Cardiac septum (tissue), 1 donor: ENCODE results near the gene PRKN. TPM values are rescaled to one million over a fixed set of nuclear protein-coding genes. Genes with fewer than 3 reads are reported as not detected.

ENCODE experiments used
- DNase-seq: peaks from one replicate; pipeline ENCODE4 v3.0.0-alpha.2; 2020; ENCODE audit warnings: low spot score
- intact Hi-C: fragments of 100-400 bp; cut with DNase I; formaldehyde crosslinking; loops from one replicate; pipeline ENCODE4 v1.14.0; 2022
- total RNA-seq: library from RNA; stranded (reverse); fragmentation: NEBNext Ultra II Directional; extraction: Animal tissue kit (Norgen Biotek cat#: 25700); gene quantifications from one replicate; pipeline ENCODE4 v1.2.1, GENCODE V29; 2021
- donor health status: DM: no; HTN: no; CAD: no.

Gene PRKN
- total RNA-seq, 1 donor from 2014 or later: 23.2 TPM

DNA sequence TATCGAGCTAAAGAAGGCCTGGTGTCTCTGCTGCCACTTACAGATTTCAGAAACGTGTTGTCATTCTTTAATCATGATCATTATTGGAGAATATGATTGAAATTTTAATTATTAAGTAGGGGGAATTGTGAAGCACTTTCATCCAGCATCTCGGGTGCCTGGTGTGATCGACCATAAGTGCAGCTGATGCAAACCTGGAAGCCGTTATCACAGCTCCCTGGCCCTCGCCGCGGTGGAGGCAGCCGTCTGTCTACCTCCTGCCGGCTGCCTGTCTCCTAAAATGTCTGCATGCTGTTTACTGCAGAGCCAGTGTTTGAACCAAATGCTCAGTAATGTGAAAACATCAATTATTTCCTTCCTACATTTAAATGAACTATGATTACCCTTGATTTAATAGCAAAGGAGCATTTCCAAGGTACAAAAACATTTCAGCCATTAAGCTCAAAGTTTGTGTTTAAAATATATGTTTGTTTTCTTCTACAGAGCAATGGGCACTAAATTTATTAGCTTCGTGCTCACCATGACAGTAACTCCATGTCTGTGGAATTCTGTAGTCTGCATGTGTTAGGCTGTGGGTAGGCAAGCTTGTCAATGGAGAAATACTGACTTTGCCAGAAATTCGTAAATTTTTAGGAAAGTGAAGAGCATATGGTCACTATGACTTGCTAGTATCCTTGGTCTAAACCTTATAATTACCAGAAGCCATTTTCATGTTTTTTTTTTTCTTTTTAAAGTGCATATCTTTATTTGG, 1269.2 kb downstream of the PRKN start:
- intact Hi-C loops: no loop called here
- no peak for DNase-seq

DNA sequence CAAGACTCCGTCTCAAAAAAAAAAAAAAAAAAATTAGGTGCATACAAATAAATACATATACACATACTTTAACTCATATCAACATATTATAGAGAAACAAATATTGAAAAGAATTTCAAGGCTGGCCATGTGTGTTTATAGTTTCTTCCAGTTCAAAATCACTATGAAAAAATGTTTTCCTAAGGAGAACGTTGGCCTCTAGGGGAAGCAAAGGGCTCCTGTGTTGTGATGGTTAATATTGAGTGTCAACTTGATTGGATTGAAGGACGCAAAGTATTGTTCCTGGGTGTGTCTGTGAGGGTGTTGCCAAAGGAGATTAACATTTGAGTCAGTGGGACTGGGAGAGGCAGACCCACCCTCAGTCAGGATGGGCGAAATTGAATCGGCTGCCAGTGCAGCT, 1271.7 kb downstream of the PRKN start:
- no peak for DNase-seq
- intact Hi-C loops: no loop called here

DNA sequence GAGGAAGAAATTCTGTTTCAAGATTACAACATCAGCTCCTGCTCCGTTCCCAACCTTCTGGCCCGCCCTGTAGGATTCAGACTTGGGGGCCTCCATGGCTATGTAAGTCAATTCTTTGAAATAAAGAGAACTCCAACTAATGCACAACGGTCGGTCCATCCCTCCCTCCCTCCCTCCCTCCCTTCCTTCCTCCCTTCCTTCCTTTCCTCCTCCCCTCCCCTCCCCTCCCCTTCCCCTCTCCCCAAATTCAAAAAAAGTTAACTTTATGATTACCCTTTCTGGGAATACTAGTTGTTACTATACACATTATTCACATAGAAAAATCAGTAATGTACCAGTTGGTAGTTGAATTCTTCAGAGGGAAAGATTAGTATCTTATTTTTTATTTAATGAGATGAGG, 1274.0 kb downstream of the PRKN start:
- DNase-seq: no peak
- intact Hi-C loops: no loop called here

DNA sequence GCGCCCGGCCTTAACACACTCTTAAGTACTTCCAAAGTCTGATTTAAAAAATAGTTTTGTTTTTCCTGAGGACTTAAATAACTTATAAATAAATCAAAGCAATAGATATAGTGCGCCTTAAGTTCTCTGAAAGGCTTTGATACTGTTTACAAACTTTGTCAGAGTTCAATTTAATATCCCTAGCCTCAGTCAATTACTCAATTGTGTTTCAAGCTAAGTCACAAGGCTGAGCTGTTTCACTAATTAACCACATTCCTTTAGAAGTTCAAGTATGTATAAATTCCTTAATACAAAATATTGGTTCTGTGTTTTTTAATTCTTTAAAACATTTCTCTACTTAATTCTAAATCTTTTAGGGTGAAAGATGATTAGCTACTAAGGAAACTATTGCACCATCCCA, 1275.3 kb downstream of the PRKN start:
- intact Hi-C loops: no loop called here
- no peak for DNase-seq

DNA sequence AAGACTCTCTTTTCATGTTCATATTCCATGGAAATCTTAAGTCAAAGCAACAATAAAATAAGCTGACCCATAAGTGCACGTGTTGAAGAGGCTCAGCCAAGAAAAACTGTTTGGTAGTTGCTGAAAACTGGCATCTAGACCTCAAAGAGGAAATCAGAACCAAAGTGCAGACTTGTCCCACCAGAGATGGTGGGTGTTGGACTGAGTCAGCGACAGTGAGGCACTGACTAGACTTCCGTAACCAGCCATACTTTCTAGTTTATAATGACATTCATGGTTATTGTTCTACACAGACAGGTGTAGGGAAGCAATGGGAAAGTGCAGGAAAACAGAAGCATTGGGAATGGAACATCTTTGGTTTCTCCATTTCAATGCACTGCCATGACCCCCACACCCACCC, 1278.0 kb downstream of the PRKN start:
- intact Hi-C loops: no loop called here
- no peak for DNase-seq

DNA sequence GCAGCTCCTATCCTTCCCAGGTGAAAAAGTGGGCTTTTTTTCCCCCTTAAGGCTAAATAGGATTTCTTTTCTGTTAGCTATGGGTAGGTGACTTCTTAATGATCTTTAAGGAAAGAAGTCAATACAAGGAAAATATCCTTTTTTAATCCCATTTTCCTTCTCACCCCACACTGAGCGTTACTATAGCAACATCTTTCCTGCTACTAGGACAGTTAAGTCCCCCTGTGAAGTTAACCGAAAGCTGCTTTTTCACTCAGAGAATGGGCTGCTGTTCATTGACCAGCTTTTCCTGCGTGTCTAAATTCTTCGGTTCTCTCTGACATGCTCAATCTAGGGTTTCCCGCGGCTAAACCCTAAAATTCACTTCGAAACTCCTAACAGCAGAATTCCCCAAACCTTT, 1280.6 kb downstream of the PRKN start:
- intact Hi-C loops: no loop called here
- DNase-seq: no peak

DNA sequence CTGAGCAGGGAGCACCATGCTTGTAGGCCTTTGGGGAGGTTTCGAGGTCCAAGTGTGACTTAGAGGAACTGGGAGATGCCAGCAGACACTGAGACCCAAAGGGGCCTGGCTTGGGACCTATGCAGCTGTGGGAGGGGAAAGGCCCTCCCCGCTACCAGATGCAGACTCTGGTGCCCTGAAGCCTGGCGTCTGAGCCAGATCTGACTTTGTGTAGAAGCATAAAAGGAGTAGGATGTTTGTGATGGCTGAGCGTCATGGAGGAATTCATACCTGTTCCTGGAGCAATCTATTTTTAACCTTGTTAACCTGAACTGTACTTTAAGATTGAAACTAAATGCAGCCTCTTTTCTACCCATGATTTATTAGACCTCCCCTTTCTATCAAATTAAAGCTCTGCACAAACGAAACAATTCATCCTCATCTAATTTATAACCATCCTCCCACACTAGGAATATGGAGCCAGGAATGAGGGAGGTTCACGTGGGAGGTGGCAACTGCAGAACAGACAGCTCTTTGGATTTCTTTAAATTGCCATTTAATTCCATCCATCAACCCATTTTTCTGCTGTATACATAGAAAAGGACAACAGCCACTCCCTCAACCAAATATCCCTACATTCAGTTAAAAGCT, 1281.2 kb downstream of the PRKN start:
- intact Hi-C loops: no loop called here
- no peak for DNase-seq

DNA sequence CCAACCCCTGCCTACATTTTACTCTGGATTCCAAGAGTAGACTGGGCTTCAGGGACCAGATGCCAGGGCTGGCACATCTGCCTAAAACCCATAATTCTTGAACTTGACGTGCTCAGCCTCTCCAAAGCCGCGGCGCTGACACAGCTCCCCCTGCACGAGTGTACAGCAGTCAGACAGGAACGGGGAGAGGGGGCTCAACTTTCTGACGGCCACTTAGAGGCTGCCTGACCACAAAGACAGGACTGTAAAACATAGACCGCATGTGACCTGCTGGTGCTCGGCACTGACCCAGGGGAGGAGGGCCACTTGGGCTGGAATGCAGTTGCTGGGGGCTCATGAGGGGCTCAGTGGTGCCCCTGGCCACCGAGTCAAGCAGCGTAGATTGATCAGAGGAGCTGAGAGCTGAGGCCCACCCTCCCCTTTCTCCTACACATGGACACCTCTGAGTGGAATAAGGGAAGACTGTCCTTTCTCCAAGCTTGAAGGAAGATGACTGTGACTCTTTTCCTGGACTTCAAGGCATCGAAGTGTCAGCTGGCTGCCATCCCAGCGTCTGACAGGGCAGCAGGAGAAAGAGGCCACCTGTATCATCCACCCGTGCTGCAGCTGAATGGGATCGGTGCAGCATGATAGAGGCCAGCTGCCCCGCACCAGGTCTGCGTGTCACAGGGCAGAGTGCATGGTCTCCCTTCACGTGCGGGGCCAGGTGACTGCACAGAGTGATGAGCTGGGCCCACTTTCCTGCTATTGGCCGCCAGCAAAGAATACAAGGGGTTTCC, 1282.4 kb downstream of the PRKN start:
- intact Hi-C loops: no loop called here
- DNase-seq: no peak

DNA sequence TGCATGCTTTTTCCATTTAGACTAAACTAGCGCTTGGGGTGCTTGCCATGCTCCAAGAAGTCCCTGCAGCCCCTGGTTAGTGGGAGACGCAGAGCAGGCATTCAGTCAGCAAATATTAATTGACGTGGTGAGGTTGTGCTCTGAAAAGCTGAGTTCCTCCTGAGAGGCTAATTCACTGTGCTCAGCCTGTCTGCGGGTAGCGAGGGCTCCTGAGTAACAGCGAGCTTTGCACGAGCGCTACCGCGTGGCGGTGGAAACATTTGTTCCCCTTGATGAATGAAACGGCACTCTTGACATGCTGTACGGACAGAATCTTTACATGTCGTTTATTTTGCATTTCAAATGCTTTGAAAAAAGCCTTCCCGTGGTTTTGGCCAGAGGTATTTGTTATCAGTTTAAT, 1283.1 kb downstream of the PRKN start:
- no peak for DNase-seq
- intact Hi-C loops: loop anchor here (5.0 kb wide), 1 partner anchor 38 kb away; no protein-coding TSS in a partner anchor

DNA sequence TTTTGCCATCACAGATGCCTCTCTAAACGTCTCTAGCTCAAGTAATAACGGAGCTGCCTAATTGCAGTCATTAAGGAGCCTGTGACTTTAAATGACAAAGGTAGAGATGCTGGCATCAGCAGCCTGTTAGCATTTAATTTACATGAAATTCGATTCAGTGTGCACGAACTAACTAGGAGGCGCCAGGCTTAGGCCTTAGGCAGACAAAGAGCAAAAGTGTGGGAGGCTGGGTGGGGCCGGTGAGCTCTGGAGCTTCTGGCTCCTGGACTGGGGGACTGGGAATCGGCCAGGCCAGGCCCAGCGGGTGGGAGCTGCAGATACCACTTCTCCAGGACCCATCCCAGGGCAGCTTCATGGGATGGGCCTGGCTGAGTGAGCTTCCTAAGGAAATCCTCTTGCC, 1283.7 kb downstream of the PRKN start:
- DNase-seq: no peak
- intact Hi-C loops: loop anchor here (5.0 kb wide), 1 partner anchor 38 kb away; no protein-coding TSS in a partner anchor

DNA sequence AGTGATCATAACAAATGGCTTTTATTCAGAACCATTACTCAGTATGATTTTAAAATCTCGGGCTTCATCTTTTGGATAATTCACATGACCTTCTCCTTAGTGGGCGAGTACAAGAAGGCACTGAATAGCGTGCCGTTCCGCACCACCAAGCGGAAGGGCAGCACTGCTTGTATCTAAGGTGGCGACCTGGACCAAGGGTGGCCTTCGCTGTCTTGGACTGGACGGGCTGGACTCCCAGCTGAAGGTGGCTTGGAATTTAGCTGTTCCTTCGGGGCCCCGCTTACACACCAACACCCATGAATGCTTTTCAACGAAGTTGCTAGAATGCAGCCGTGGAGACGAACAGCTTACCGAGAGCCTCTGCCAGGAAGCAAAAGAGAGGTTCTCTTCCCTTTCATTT, 1285.1 kb downstream of the PRKN start:
- no peak for DNase-seq
- intact Hi-C loops: loop anchor here (5.0 kb wide), 1 partner anchor 40 kb away; no protein-coding TSS in a partner anchor

DNA sequence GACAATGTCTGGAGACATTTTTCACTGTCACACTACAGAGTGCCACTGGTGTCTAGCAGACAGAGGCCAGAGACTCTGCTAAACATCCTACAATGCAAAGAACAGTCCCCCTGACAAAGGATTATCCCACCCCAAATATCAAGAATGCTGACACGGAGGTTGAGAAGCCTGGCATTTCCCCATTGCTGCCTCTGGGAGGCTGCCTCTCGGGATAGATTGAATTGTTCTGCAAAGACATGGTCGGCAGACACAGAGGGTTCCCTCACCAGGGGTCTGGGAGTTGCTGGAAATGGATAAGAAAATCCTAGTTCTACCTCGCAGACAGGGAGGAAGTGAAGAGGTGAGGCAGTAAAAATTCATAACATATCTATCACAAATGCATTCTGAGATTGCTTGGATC, 1287.3 kb downstream of the PRKN start:
- DNase-seq: no peak
- intact Hi-C loops: loop anchor here (5.0 kb wide), 1 partner anchor 42 kb away; no protein-coding TSS in a partner anchor

DNA sequence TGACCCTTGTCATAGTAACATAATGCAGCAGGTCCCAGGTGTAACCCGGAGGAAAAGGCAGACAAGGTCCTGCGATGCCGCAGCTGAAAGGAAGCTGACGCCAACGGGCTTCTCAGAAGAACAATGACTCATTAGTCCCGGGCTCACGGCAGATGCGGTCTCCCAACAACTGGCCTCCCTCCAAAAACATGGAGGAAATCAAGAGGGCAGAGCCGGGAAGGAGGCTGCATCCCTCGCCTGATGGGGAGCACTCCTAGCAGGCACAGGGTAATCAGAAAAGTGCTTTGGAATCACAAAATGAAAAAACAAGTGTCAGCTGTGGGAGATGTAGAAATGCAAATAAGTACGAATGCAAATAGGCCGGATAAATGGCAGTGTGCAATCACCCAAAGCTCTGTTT, 1288.5 kb downstream of the PRKN start:
- intact Hi-C loops: no loop called here

DNA sequence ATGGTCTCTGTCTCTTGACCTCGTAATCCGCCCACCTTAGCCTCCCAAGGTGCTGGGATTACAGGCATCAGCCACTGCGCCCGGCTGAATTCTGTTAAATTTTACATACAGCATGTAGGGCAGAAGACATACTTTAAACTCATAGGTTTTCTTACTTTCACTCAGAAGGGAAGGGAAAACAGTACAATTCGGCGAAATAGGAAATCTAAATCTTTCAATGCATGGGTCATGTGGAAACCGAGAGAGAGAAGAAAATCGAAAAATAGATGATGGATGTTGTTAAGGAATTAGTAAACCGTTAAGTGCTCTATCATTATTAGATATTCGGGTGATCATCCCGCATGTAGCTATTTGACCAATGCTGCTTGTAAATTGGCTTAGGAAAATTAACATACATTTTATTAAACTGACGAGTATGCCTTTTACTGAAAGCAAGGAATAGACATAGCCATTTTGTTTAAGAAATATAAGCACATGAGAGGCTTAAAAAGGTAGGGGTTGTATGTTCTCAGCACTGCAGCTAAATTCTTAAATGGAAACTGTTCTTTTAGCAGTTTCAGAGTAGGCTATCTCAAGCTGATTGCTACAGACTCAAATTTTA, 1289.0 kb downstream of the PRKN start:
- intact Hi-C loops: no loop called here
- DNase-seq: no peak

More for the DNA sequence above, 1288.5 kb downstream of the PRKN start:
- DNase-seq: no peak

DNA sequence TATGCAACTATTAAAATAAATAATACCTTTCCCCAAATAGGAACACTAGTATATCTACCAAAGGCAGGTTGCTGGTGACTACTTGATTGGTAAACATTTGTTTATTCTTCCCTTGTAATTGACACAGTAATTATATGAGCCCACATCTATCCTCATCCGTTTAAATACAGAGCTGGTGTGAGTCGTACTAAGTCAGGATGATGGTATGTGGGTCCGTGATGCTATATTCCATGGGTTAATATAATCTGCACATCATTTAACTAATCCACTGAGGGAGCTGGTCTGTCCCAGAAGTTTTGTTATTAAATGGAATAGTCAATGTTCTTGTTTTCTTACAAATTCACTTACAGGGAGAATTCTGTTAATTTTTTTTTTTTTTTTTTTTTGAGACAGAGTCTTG, 1289.7 kb downstream of the PRKN start:
- intact Hi-C loops: no loop called here
- DNase-seq: no peak

DNA sequence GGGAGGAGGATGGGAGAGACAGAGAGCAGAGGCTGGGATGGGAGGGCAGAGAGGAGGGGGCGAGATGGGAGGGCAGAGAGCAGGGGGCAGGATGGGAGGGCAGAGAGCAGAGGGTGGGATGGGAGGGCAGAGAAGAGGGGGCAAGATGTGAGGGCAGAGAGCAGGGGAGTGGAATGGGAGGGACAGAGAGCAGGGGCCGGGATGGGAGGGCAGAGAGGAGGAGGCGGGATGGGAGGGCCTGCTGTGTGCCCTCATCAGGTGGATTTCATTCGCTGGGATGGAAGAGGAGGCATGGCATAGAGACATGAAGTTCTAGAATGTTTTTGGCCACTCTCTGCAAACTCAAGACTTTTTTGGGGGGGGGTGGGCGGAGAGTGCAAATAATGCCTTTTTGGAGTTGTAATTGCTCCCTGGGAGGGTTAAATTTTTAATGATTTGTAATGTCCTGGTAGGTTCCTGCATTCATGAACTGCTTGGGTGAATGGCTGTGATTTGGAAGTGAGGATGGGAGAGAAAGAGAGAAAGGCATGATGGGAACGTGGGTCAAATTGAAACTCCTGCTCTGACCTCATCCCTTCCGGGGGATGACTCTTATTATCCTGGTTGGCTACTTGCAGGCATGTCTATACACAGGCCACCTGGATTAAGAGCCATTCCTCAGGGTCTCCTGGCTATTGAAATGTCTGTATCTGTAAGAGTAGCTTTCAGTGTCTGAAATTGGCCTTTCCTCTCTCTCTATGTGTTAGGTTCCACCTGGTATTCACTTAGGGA, 1291.3 kb downstream of the PRKN start:
- intact Hi-C loops: no loop called here
- DNase-seq: no peak

DNA sequence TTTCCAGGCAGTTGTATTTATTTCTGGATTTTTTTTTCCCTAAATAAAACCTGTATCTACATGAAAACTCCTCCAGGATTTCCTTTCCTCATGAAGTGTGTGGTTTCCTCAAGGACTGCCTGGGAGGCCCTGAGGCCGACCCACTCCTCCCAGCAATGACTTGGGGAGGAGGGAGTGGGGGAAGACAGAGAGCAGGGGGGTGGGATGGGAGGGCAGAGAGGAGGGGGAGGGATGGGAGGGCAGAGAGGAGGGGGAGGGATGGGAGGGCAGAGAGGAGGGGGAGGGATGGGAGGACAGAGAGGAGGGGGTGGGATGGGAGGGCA, 1291.9 kb downstream of the PRKN start:
- DNase-seq: no peak
- intact Hi-C loops: no loop called here

DNA sequence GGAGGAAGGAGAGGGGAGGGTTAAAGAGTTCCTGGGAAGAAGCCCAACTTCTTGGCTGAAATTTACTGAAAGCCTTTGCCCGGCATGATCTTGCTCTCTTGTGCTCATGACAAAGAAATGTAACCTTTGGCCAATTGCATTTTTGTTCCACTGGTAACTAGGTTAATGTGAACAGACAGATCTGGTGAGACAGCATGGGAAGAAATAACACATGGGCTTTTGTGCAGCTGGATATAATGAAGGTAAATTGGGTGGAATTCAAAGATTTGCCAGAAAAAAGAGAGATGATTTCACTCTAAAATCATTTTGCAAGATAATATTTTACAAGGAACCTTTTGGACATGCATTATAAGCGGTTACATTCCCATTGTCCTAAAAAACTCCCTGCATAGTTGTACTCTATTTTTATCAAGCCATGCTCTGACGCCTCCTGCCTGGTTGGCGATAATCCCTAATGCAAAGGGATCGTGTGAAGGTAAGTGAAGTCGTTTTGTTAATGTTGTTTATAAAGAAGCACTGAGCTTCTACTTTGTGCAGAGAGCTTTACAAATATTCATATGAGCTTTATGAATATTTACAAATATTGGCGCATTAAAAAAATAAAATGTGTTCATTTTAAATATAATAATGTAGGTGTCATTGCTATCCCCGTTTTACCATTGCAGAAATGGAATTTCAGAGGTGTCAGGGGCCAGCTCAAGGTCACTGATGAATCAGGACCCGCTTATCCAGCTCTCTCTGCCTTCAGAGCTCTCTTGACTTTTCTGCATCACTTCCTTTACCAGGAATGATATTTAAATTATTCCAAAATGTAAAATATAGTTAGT, 1292.4 kb downstream of the PRKN start:
- intact Hi-C loops: no loop called here
- DNase-seq: no peak

DNA sequence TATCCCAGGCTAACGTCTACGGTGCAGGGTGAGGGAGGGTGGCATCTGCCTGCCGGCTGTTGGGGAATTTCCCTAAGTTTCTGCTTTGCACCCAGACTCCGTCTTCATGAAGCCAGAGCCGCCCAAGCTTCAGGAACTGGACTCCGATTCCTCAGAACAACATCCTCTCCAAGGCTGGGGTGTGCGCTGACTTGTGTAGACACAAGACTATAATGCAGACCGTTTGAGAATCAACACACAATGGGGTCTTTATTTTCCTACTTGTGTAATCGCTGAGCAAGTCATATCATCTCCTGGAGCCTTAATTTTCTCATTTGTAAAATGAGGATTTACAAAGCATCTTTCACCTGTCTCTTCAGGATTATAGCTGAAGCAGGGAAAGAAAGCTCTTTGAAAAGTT, 1293.2 kb downstream of the PRKN start:
- DNase-seq: no peak
- intact Hi-C loops: no loop called here
